HG03457 (cell line): Measurements from ENCODE around the gene SMIM27.
"Not testable (repeated sequence)": the region's sequence is repeated elsewhere in the genome, so short reads cannot be mapped to it uniquely, and the experiment has no call there.

Experiments
- ATAC-seq: cut with Tn5 transposase; IDR thresholded peaks from one replicate; pipeline ENCODE4 v1.9.1; 2021; ENCODE audit warnings: moderate number of reproducible peaks; ENCODE audit not compliant: unreplicated experiment

SMIM27 gene

GRCh38 chr9:32596096-32596865 is 44.2 kb downstream of the SMIM27 start:
- ATAC-seq, result no peak

GRCh38 chr9:32596936-32597335 is 44.8 kb downstream of the SMIM27 start:
- ATAC-seq, result no peak

- not testable (repeated sequence) for ATAC-seq
Measured at GRCh38 chr9:32599021-32599420, 46.9 kb downstream of the SMIM27 start.
